Measurements from ENCODE around the gene DTL. TPM values are rescaled to one million over a fixed set of nuclear protein-coding genes. Genes with fewer than 3 reads are reported as not detected.

DTL gene
- polyA plus RNA-seq, 1 of the 3 experiments (the other 2 are of a cell fraction): 9.3 TPM

- H3K27ac ChIP-seq (ENCODE audit: low read depth in 2 of 2, low read length in 1 of 2): no peak overlapping the region
- ChIA-PET CTCF (interaction anchor here (1.5 kb wide), 1 partner anchor 35 kb away, joined by 5 read pairs; no protein-coding TSS in a partner anchor), POLR2A (no interaction called here)
- H3K79me2 ChIP-seq (ENCODE audit: insufficient read depth): peaks cover 57% of the 10 kb centered on the region
- TF ChIP-seq RFX5 (IDR thresholded peaks at IDR 0.05; ENCODE audit: low read length): no peak
- no peak for TF ChIP-seq EP300 (IDR thresholded peaks at IDR 0.05; ENCODE audit: borderline replicate concordance in 1 of 2, low read depth in 1 of 2, low read length in 1 of 2)
- no peak for TF ChIP-seq GABPA (IDR thresholded peaks at IDR 0.05; ENCODE audit: low read depth)
- TF ChIP-seq FOXJ3 (CRISPR knock-in tag; IDR thresholded peaks at IDR 0.05): no peak
- no peak for TF ChIP-seq PBX3 (IDR thresholded peaks at IDR 0.05)
- TF ChIP-seq EZH2phosphoT487 (IDR thresholded peaks at IDR 0.05; ENCODE audit: borderline replicate concordance, low read depth): no peak
- H3K4me1 ChIP-seq (ENCODE audit: control insufficient read depth in 1 of 2, insufficient read depth in 2 of 2, low read depth in 1 of 2, low read length in 1 of 2): no peaks in the 10 kb centered on the region
- no peaks in the 10 kb centered on the region for H3K9me2 ChIP-seq
- H3K27me3 ChIP-seq (ENCODE audit: insufficient read depth): no peaks in the 10 kb centered on the region
- DNase-seq: no peak
- no peaks in the 10 kb centered on the region for H3F3A ChIP-seq (replicated peaks; ENCODE audit: insufficient read depth)
- H3K36me3 ChIP-seq (replicated peaks in 1 of 2; ENCODE audit: control insufficient read depth in 1 of 2, insufficient read depth in 2 of 2, low read length in 1 of 2): peaks cover 15 to 39% of the 10 kb centered on the region in 2 experiments
- no peak overlapping the region for H3K4me2 ChIP-seq
- H4K20me1 ChIP-seq (ENCODE audit: insufficient read depth): no peaks in the 10 kb centered on the region
- 94% methylated on average over 2 of the region's 2 CpGs for WGBS (ENCODE audit: low lambda C conversion rate)
- no peak overlapping the region for H2AFZ ChIP-seq (ENCODE audit: low read depth)
- H3K4me3 ChIP-seq (ENCODE audit: low read depth in 2 of 2, low read length in 1 of 2): no peak overlapping the region
- no peak overlapping the region for H3K9ac ChIP-seq
- H3K9me3 ChIP-seq: peaks cover 8% of the 10 kb centered on the region; the same call in 1 of the 2 replicates
Observed at GRCh38 chr1:212097360-212097759, 61.8 kb downstream of the DTL start.

- POLR2A ChIA-PET: no interaction called here
Observed at GRCh38 chr1:212098310-212098709, 62.8 kb downstream of the DTL start.

GRCh38 chr1:212098771-212099170 is 63.2 kb downstream of the DTL start:
- Histone ChIP-seq H3K4me3 (ENCODE audit: low read depth in 2 of 2, low read length in 1 of 2) (no peak overlapping the region), H3K36me3 (replicated peaks in 1 of 2; ENCODE audit: control insufficient read depth in 1 of 2, insufficient read depth in 2 of 2, low read length in 1 of 2) (peaks cover 22 to 39% of the 10 kb centered on the region in 2 experiments), H3K9me2 (no peaks in the 10 kb centered on the region), H3K9ac (no peak overlapping the region), H4K20me1 (ENCODE audit: insufficient read depth) (no peaks in the 10 kb centered on the region), H3K9me3 (peaks cover 8% of the 10 kb centered on the region; the same call in 1 of the 2 replicates), H3K27me3 (ENCODE audit: insufficient read depth) (no peaks in the 10 kb centered on the region), H3K4me1 (ENCODE audit: control insufficient read depth in 1 of 2, insufficient read depth in 2 of 2, low read depth in 1 of 2, low read length in 1 of 2) (peaks cover 0 to 6% of the 10 kb centered on the region in 2 experiments; a peak in 2 of 4 replicates), H3F3A (replicated peaks; ENCODE audit: insufficient read depth) (no peaks in the 10 kb centered on the region), H3K79me2 (ENCODE audit: insufficient read depth) (peaks cover 55% of the 10 kb centered on the region), H3K4me2 (no peak overlapping the region), H2AFZ (ENCODE audit: low read depth) (no peak overlapping the region), H3K27ac (ENCODE audit: low read depth in 2 of 2, low read length in 1 of 2) (no peak overlapping the region)
- ChIA-PET CTCF (no interaction called here), POLR2A (no interaction called here)
- TF ChIP-seq USF2 (IDR thresholded peaks at IDR 0.05; ENCODE audit: borderline replicate concordance, low read depth, low read length): no peak
- WGBS (ENCODE audit: low lambda C conversion rate): 100% methylated on average over 3 of the region's 3 CpGs
- no peak for DNase-seq

More at GRCh38 chr1:212098310-212098709, 62.8 kb downstream of the DTL start:
- peaks cover 59% of the 10 kb centered on the region for H3K79me2 ChIP-seq (ENCODE audit: insufficient read depth)
- H3K36me3 ChIP-seq (replicated peaks in 1 of 2; ENCODE audit: control insufficient read depth in 1 of 2, insufficient read depth in 2 of 2, low read length in 1 of 2): peaks cover 22 to 39% of the 10 kb centered on the region in 2 experiments
- no peak for DNase-seq
- no peak overlapping the region for H3K4me3 ChIP-seq (ENCODE audit: low read depth in 2 of 2, low read length in 1 of 2)
- H2AFZ ChIP-seq (ENCODE audit: low read depth): no peak overlapping the region
- CTCF ChIA-PET: interaction anchor here (1.5 kb wide), 1 partner anchor 36 kb away, joined by 5 read pairs; no protein-coding TSS in a partner anchor
- no peak overlapping the region for H3K4me2 ChIP-seq
- no peak overlapping the region for H3K9ac ChIP-seq
- no peak overlapping the region for H3K27ac ChIP-seq (ENCODE audit: low read depth in 2 of 2, low read length in 1 of 2)
- TF ChIP-seq FOXM1 (IDR thresholded peaks at IDR 0.05; ENCODE audit: low read depth) (no peak), RXRA (IDR thresholded peaks at IDR 0.05; ENCODE audit: borderline replicate concordance, low read depth) (no peak)
- H3K4me1 ChIP-seq (ENCODE audit: control insufficient read depth in 1 of 2, insufficient read depth in 2 of 2, low read depth in 1 of 2, low read length in 1 of 2): peaks cover 0 to 6% of the 10 kb centered on the region in 2 experiments; a peak in 2 of 4 replicates
- H3K9me3 ChIP-seq: peaks cover 8% of the 10 kb centered on the region; the same call in 1 of the 2 replicates
- no peaks in the 10 kb centered on the region for H3F3A ChIP-seq (replicated peaks; ENCODE audit: insufficient read depth)
- H3K9me2 ChIP-seq: no peaks in the 10 kb centered on the region
- 98% methylated on average over 7 of the region's 9 CpGs for WGBS (ENCODE audit: low lambda C conversion rate)
- H4K20me1 ChIP-seq (ENCODE audit: insufficient read depth): no peaks in the 10 kb centered on the region
- no peaks in the 10 kb centered on the region for H3K27me3 ChIP-seq (ENCODE audit: insufficient read depth)

All from SK-N-SH (cell line).